Spleen (tissue), 11 donors: ENCODE measurements around the gene NEK1. TPM values are rescaled to one million over a fixed set of nuclear protein-coding genes. Genes with fewer than 3 reads are reported as not detected.
"Not testable (repeated sequence)": the region's sequence is repeated elsewhere in the genome, so short reads cannot be mapped to it uniquely, and the experiment has no call there.

ENCODE experiments used
- DNase-seq: peaks from one replicate; pipeline ENCODE4 v3.0.0-alpha.2; 2020
- H3K27ac ChIP-seq, 8 donors: fragments of 200-600 bp; sonication (generic) in 7 of 8; 1 replicate in 4 of 8; 2 replicates in 4 of 8; pipeline versions ENCODE4 v1.5.0 to v1.8.0; 2016 to 2021; ENCODE audit warnings: inconsistent platforms in 4 of 8, mild to moderate bottlenecking in 4 of 8, moderate library complexity in 1 of 8
- H3K27me3 ChIP-seq, 7 donors: fragments of 200-600 bp; sonication (generic) in 6 of 7; replicated peaks in 1 of 7; 1 replicate in 4 of 7; 2 replicates in 3 of 7; pipeline versions ENCODE4 v1.5.0 to v1.8.0; 2016 to 2021; ENCODE audit warnings: inconsistent platforms in 3 of 7, mild to moderate bottlenecking in 1 of 7
- H3K36me3 ChIP-seq, 6 donors: fragments of 200-600 bp; sonication (generic) in 5 of 6; 1 replicate in 4 of 6; 2 replicates in 2 of 6; pipeline versions ENCODE4 v1.5.0 to v1.8.0; 2016 to 2021; ENCODE audit warnings: inconsistent platforms in 2 of 6
- H3K4me1 ChIP-seq, 6 donors: fragments of 200-600 bp; sonication (generic) in 5 of 6; 1 replicate in 3 of 6; 2 replicates in 3 of 6; pipeline versions ENCODE4 v1.5.0 to v1.8.0; 2016 to 2021; ENCODE audit warnings: inconsistent platforms in 3 of 6
- H3K4me3 ChIP-seq, 8 donors: fragments of 200-600 bp; sonication (generic) in 7 of 8; 1 replicate in 4 of 8; 2 replicates in 4 of 8; pipeline versions ENCODE4 v1.5.0 to v1.8.0; 2016 to 2021; ENCODE audit warnings: inconsistent platforms in 4 of 8, mild to moderate bottlenecking in 4 of 8, moderate library complexity in 2 of 8
- H3K9me3 ChIP-seq, 8 donors: fragments of 200-600 bp; sonication (generic) in 7 of 8; 1 replicate in 4 of 8; 2 replicates in 4 of 8; pipeline versions ENCODE4 v1.5.0 to v1.8.0; 2016 to 2021; ENCODE audit warnings: inconsistent platforms in 4 of 8
- POLR2A ChIP-seq, 3 donors: fragments of 450-650 bp; IDR thresholded peaks; one replicate each; pipeline ENCODE4 v1.5.1; 2017; ENCODE audit warnings: antibody characterized with exemption in 3 of 3, mild to moderate bottlenecking in 1 of 3
- POLR2AphosphoS5 ChIP-seq, 3 donors: sonication (generic); formaldehyde crosslinking; IDR thresholded peaks; one replicate each; pipeline ENCODE4 v1.5.1; 2017; ENCODE audit warnings: antibody characterized with exemption in 3 of 3
- WGBS, 5 donors: extraction: QIAGEN DNeasy Blood & Tissue Kit in 3 of 5; methylation state at CpG; one replicate each; pipeline versions ENCODE4 v1.1.5 to v1.1.7; 2013 to 2018; 5-methylcytosine and 5-hydroxymethylcytosine counted together
- intact Hi-C: fragments of 100-400 bp; cut with DNase I; formaldehyde crosslinking; loops from one replicate; pipeline ENCODE4 v1.15.0; 2023; ENCODE audit warnings: low total_unique reads
- polyA plus RNA-seq, 3 donors: library from polyadenylated mRNA; stranded (reverse); fragments of 200-250 nt; gene quantifications; one replicate each; pipeline ENCODE4 v1.2.1, GENCODE V29; 2013
- total RNA-seq, 7 donors: library from RNA; depleted of rRNA in 3 of 7; stranded (reverse); fragments of >200 nt in 3 of 7; fragmentation: NEBNext Ultra II Directional in 4 of 7; extraction: Animal tissue kit (Norgen Biotek cat#: 25700) in 4 of 7; gene quantifications; one replicate each; pipeline versions ENCODE4 v1.1.0 to v1.2.1, GENCODE V29; 2016 to 2021
- TF ChIP-seq, protein P1 (sequence below), 11 experiments: fragments of 200-600 bp in 7 of 11; fragments of 450-650 bp in 4 of 11; sonication (generic) in 4 of 11; IDR thresholded peaks in 8 of 11; conservative IDR thresholded peaks in 3 of 11; 1 replicate in 7 of 11; 2 replicates in 4 of 11; pipeline versions ENCODE4 v1.4.0 to v1.8.0; 2016 to 2021; ENCODE audit warnings: antibody characterized with exemption in 11 of 11, inconsistent platforms in 4 of 11, mild to moderate bottlenecking in 1 of 11
- donor health status: healthy with polysubstance abuse.
- donor health status: DM: no; HTN: no; CAD: no; lungs with moderate emphysema.
- donor health status: DM: no; HTN: no; CAD: no.
- donor health status: Bipolar disorder and iron deficiency.
- donor health status: healthy.
- donor health status: DM: no; HTN: no; CAD: no.
- donor health status: DM: yes; HTN: yes; CAD: no.

Gene NEK1
- total and polyA plus RNA-seq, 10 donors = 3.0 to 20.0 (median 11.1) TPM

DNA sequence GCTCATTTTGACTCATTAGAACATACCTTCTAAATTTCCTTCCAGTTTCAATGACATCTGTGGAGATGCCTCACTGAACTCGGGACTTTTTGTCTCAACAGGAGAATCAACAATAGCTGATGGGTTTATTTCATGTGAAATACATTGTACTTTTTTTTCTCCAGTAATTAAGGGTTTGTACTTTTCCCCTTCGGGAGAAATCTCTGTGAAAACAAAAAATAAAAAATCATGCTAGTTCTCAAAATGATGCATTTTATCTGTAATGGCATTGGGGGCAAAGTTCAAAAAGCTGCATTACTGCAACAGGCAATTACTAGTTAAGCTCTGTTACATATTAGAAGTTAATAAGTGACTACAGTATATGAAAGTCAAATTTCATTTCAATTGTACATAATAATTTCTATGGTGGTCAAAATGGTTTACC, 174.3 kb downstream of the NEK1 start:
- TF ChIP-seq, protein P1, sequence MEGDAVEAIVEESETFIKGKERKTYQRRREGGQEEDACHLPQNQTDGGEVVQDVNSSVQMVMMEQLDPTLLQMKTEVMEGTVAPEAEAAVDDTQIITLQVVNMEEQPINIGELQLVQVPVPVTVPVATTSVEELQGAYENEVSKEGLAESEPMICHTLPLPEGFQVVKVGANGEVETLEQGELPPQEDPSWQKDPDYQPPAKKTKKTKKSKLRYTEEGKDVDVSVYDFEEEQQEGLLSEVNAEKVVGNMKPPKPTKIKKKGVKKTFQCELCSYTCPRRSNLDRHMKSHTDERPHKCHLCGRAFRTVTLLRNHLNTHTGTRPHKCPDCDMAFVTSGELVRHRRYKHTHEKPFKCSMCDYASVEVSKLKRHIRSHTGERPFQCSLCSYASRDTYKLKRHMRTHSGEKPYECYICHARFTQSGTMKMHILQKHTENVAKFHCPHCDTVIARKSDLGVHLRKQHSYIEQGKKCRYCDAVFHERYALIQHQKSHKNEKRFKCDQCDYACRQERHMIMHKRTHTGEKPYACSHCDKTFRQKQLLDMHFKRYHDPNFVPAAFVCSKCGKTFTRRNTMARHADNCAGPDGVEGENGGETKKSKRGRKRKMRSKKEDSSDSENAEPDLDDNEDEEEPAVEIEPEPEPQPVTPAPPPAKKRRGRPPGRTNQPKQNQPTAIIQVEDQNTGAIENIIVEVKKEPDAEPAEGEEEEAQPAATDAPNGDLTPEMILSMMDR (IDR thresholded peaks at IDR 0.05 in 8 of 11, conservative IDR thresholded peaks at IDR 0.05 in 3 of 11) = no peak
- TF ChIP-seq POLR2A (IDR thresholded peaks at IDR 0.05) (no peak), POLR2AphosphoS5 (IDR thresholded peaks at IDR 0.05) (no peak)
- WGBS, 5 donors = 77 to 91% (median 84%) methylated on average over 2 of the region's 2 CpGs
- Histone ChIP-seq H3K9me3 (peaks cover 0 to 7% (median 6%) of the 10 kb centered on the region in 8 donors), H3K27me3 (no peaks in the 10 kb centered on the region), H3K4me1 (peaks cover 0 to 5% (median 0%) of the 10 kb centered on the region in 6 donors), H3K27ac (no peak overlapping the region), H3K4me3 (no peak overlapping the region), H3K36me3 (peaks cover 0 to 40% (median 2%) of the 10 kb centered on the region in 6 donors)
- DNase-seq = no peak
- intact Hi-C loops = no loop called here

DNA sequence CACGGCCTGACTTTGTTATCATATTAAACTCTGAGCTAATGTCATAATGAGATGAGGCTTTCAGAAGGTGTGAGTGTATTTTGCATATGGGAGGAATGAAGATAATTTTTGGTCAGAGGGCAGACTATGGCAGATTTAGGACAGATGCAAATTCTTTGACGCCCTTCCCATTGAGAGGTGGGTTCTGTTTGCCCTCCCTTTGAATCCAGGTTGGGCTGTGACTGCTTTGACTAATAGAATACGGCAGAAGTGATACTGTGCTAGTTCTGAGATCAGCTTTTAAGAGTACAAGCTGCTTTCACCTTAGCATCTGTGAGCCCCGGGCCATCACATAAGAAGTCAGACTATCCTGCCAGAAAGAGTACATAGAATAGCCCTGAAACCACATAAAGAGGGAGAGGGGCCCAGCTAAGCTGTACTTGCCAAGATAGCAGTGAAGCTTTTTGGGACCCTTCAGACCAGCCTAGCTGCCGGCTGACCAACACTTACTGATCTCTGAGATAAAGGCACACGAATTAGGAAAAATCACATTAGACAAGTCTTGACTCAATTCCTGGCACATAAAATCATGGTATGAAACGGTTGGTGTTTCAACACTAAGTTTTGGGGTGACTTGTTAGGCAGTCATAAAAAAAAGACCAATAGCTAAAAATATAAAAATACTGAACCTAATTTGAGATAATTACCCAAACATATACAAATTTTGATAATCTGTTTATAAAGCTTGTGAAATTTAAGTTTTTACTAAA, 174.9 kb downstream of the NEK1 start:
- H3K4me3 ChIP-seq = no peak overlapping the region
- peaks cover 0 to 40% (median 4%) of the 10 kb centered on the region in 6 donors for H3K36me3 ChIP-seq
- TF ChIP-seq, protein P1 (IDR thresholded peaks at IDR 0.05 in 8 of 11, conservative IDR thresholded peaks at IDR 0.05 in 3 of 11) = no peak
- H3K4me1 ChIP-seq = peaks cover 0 to 5% (median 0%) of the 10 kb centered on the region in 6 donors
- no peak for DNase-seq
- H3K27me3 ChIP-seq = no peaks in the 10 kb centered on the region
- 79 to 90% (median 84%) methylated on average over 7 of the region's 7 CpGs for WGBS, 5 donors
- intact Hi-C loops = no loop called here
- H3K9me3 ChIP-seq = peaks cover 0 to 1% (median under 1%) of the 10 kb centered on the region in 8 donors
- H3K27ac ChIP-seq = no peak overlapping the region

GRCh38 chr4:169436734-169437133, 175.6 kb downstream of the NEK1 start:
- intact Hi-C loops = no loop called here

GRCh38 chr4:169428376-169428775, 184.0 kb downstream of the NEK1 start:
- WGBS, 5 donors = 48 to 77% (median 60%) methylated on average over 3 of the region's 3 CpGs
- Histone ChIP-seq H3K4me3 (no peak overlapping the region), H3K4me1 (no peaks in the 10 kb centered on the region), H3K36me3 (peaks cover 0 to 45% (median 16%) of the 10 kb centered on the region in 6 donors), H3K27me3 (no peaks in the 10 kb centered on the region), H3K27ac (no peak overlapping the region), H3K9me3 (no peaks in the 10 kb centered on the region)
- intact Hi-C loops = no loop called here
- TF ChIP-seq POLR2AphosphoS5 (IDR thresholded peaks at IDR 0.05) (no peak), POLR2A (IDR thresholded peaks at IDR 0.05) (no peak)
- TF ChIP-seq, protein P1 (IDR thresholded peaks at IDR 0.05 in 8 of 11, conservative IDR thresholded peaks at IDR 0.05 in 3 of 11) = no peak
- DNase-seq = no peak

More at GRCh38 chr4:169436734-169437133, 175.6 kb downstream of the NEK1 start:
- no peaks in the 10 kb centered on the region for H3K27me3 ChIP-seq
- no peaks in the 10 kb centered on the region for H3K9me3 ChIP-seq
- no peak overlapping the region for H3K27ac ChIP-seq
- H3K36me3 ChIP-seq = peaks cover 0 to 38% (median 4%) of the 10 kb centered on the region in 6 donors
- no peak for DNase-seq
- TF ChIP-seq, protein P1 (IDR thresholded peaks at IDR 0.05 in 8 of 11, conservative IDR thresholded peaks at IDR 0.05 in 3 of 11) = no peak
- TF ChIP-seq POLR2AphosphoS5 (IDR thresholded peaks at IDR 0.05) (no peak), POLR2A (IDR thresholded peaks at IDR 0.05) (no peak)
- H3K4me1 ChIP-seq = peaks cover 0 to 5% (median 0%) of the 10 kb centered on the region in 6 donors
- H3K4me3 ChIP-seq = no peak overlapping the region

GRCh38 chr4:169427727-169428126, 184.7 kb downstream of the NEK1 start:
- intact Hi-C loops, H3K27me3 ChIP-seq, H3K4me3 ChIP-seq, H3K9me3 ChIP-seq, DNase-seq, H3K27ac ChIP-seq, H3K4me1 ChIP-seq: not testable (repeated sequence)
- H3K36me3 ChIP-seq = peaks cover 0 to 44% (median 16%) of the 10 kb centered on the region in 6 donors
- WGBS, 5 donors = 86 to 100% (median 97%) methylated on average over 2 of the region's 2 CpGs
